ENCODE data around the gene GNPDA1.

DNA sequence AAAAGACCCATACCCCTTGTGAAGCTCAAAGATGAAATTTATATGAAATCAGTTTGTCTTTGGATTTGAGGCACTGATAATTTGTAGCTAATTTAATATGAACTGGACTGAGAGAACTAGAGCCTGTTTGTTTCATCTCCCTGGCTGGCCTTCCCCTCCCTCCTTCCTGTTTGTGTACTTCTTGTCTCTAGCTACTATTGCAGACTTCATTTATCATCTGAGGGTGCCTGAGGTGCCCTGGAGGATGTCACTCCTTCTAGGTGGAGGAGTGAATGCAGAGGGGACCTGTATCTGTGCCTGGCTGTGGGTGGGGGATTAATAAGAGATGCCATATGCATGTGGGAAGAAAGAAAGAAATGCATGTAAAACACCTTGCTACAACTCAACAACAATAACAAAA, 22.2 kb upstream of the GNPDA1 start:
- TF ChIP-seq JUND (IDR thresholded peaks at IDR 0.05; ENCODE audit: low read length) (no peak), EZH2 (IDR thresholded peaks at IDR 0.05; ENCODE audit: low read depth, low read length, severe bottlenecking) (no peak), CREB1 (IDR thresholded peaks at IDR 0.05) (no peak), POLR2AphosphoS5 (IDR thresholded peaks at IDR 0.05; ENCODE audit: low read depth, low read length) (no peak), SIN3A (conservative IDR thresholded peaks at IDR 0.05 in 1 of 2, IDR thresholded peaks at IDR 0.05 in 1 of 2; ENCODE audit: low read depth in 1 of 2, low read length in 2 of 2) (no peak), POLR2A (IDR thresholded peaks at IDR 0.05; ENCODE audit: control extremely low read depth in 1 of 2, low read depth in 2 of 2, low read length in 2 of 2) (no peak), SP4 (IDR thresholded peaks at IDR 0.05; ENCODE audit: low read length) (no peak), TAF1 (IDR thresholded peaks at IDR 0.05; ENCODE audit: low read depth, low read length) (no peak), CEBPB (IDR thresholded peaks at IDR 0.05; ENCODE audit: low read depth, low read length) (no peak), CHD1 (IDR thresholded peaks at IDR 0.05; ENCODE audit: low read depth, low read length) (no peak)
- TF ChIP-seq, protein P1, sequence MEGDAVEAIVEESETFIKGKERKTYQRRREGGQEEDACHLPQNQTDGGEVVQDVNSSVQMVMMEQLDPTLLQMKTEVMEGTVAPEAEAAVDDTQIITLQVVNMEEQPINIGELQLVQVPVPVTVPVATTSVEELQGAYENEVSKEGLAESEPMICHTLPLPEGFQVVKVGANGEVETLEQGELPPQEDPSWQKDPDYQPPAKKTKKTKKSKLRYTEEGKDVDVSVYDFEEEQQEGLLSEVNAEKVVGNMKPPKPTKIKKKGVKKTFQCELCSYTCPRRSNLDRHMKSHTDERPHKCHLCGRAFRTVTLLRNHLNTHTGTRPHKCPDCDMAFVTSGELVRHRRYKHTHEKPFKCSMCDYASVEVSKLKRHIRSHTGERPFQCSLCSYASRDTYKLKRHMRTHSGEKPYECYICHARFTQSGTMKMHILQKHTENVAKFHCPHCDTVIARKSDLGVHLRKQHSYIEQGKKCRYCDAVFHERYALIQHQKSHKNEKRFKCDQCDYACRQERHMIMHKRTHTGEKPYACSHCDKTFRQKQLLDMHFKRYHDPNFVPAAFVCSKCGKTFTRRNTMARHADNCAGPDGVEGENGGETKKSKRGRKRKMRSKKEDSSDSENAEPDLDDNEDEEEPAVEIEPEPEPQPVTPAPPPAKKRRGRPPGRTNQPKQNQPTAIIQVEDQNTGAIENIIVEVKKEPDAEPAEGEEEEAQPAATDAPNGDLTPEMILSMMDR (IDR thresholded peaks at IDR 0.05; ENCODE audit: control extremely low read depth in 1 of 3, insufficient read depth in 1 of 3, low read depth in 1 of 3, low read length in 3 of 3) = no peak
- TF ChIP-seq, protein P2, sequence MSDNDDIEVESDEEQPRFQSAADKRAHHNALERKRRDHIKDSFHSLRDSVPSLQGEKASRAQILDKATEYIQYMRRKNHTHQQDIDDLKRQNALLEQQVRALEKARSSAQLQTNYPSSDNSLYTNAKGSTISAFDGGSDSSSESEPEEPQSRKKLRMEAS (IDR thresholded peaks at IDR 0.05) = no peak
- TF ChIP-seq, protein P3, sequence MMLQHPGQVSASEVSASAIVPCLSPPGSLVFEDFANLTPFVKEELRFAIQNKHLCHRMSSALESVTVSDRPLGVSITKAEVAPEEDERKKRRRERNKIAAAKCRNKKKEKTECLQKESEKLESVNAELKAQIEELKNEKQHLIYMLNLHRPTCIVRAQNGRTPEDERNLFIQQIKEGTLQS (IDR thresholded peaks at IDR 0.05; ENCODE audit: insufficient read depth, low read depth, low read length) = no peak

All from H1 (cell line).